DMS153 treated with DMSO at 0.1 percent for 48 hours (cell line): ENCODE measurements around the gene GRIP2.

Experiments used
- DNase-seq: peaks from one replicate; lab custom pipeline; 2025; ENCODE audit not compliant: unreplicated experiment; lab: John Stamatoyannopoulos, UW

The GRIP2 gene

GRCh38 chr3:14470461-14470860 is 69.7 kb downstream of the GRIP2 start:
- DNase-seq, result no peak

- no peak for DNase-seq
Measured at GRCh38 chr3:14468621-14468981, 71.5 kb downstream of the GRIP2 start.

- no peak for DNase-seq
Measured at GRCh38 chr3:14467814-14468620, 72.1 kb downstream of the GRIP2 start.

GRCh38 chr3:14466179-14466903 is 73.8 kb downstream of the GRIP2 start:
- no peak for DNase-seq

GRCh38 chr3:14465425-14465824 is 74.7 kb downstream of the GRIP2 start:
- no peak for DNase-seq

GRCh38 chr3:14464521-14464920 is 75.6 kb downstream of the GRIP2 start:
- no peak for DNase-seq

GRCh38 chr3:14464141-14464465 is 76.0 kb downstream of the GRIP2 start:
- DNase-seq, result no peak

- DNase-seq, result no peak
Measured at GRCh38 chr3:14463330-14464140, 76.6 kb downstream of the GRIP2 start.

- DNase-seq, result no peak
Measured at GRCh38 chr3:14462738-14463137, 77.4 kb downstream of the GRIP2 start.

GRCh38 chr3:14461748-14462324 is 78.3 kb downstream of the GRIP2 start:
- peak; percentile 9 for DNase-seq

- DNase-seq, result no peak
Measured at GRCh38 chr3:14461006-14461747, 79.0 kb downstream of the GRIP2 start.

- no peak for DNase-seq
Measured at GRCh38 chr3:14460342-14461005, 79.7 kb downstream of the GRIP2 start.

- no peak for DNase-seq
Measured at GRCh38 chr3:14459787-14460186, 80.4 kb downstream of the GRIP2 start.

- DNase-seq, result no peak
Measured at GRCh38 chr3:14459384-14459783, 80.8 kb downstream of the GRIP2 start.

GRCh38 chr3:14458434-14459275 is 81.5 kb downstream of the GRIP2 start:
- DNase-seq, result no peak

GRCh38 chr3:14457999-14458398 is 82.1 kb downstream of the GRIP2 start:
- no peak for DNase-seq

GRCh38 chr3:14457481-14457880 is 82.7 kb downstream of the GRIP2 start:
- no peak for DNase-seq

- DNase-seq, result no peak
Measured at GRCh38 chr3:14456794-14457193, 83.3 kb downstream of the GRIP2 start.

- DNase-seq, result no peak
Measured at GRCh38 chr3:14455571-14456317, 84.4 kb downstream of the GRIP2 start.
